Measurements from ENCODE around the gene NCKAP1. TPM values are rescaled to one million over a fixed set of nuclear protein-coding genes. Genes with fewer than 3 reads are reported as not detected.
"Not testable (repeated sequence)": the region's sequence is repeated elsewhere in the genome, so short reads cannot be mapped to it uniquely, and the experiment has no call there.

Gene NCKAP1
- total and polyA plus RNA-seq, 4 donors = 36.4 to 194 (median 73.1) TPM

GRCh38 chr2:182982941-182983340, 55.3 kb downstream of the NCKAP1 start:
- H3K27me3 ChIP-seq (ENCODE audit: control insufficient read depth in 3 of 3, insufficient read depth in 3 of 3, low read length in 2 of 3) = no peaks in the 10 kb centered on the region
- 54 to 66% methylated on average over 2 of the region's 2 CpGs for WGBS, 2 donors
- DNase-seq (no peak), ATAC-seq (ENCODE audit: insufficient read depth, low FRiP score) (no peak)
- no peaks in the 10 kb centered on the region for H3K4me1 ChIP-seq (ENCODE audit: control insufficient read depth in 5 of 5, insufficient read depth in 5 of 5, low read length in 5 of 5)
- H3K4me3 ChIP-seq = no peak overlapping the region
- H3K9ac ChIP-seq (ENCODE audit: insufficient read depth in 1 of 2, low read length in 2 of 2) = no peak overlapping the region
- no peak for TF ChIP-seq CTCF (IDR thresholded peaks at IDR 0.05; ENCODE audit: control extremely low read depth, extremely low read depth)
- no peak overlapping the region for H3K27ac ChIP-seq (ENCODE audit: low read depth in 1 of 2, low read length in 1 of 2)
- peaks cover 6 to 33% (median 8%) of the 10 kb centered on the region in 4 donors for H3K36me3 ChIP-seq (ENCODE audit: control insufficient read depth in 4 of 4, insufficient read depth in 4 of 4, low read length in 4 of 4)
- no peaks in the 10 kb centered on the region for H3K9me3 ChIP-seq (ENCODE audit: control insufficient read depth in 4 of 4, insufficient read depth in 3 of 4, low read length in 3 of 4)

- DNase-seq; H3K27me3 ChIP-seq (ENCODE audit: control insufficient read depth in 3 of 3, insufficient read depth in 3 of 3, low read length in 2 of 3); H3K9ac ChIP-seq (ENCODE audit: insufficient read depth in 1 of 2, low read length in 2 of 2); H3K4me3 ChIP-seq; H3K4me1 ChIP-seq (ENCODE audit: control insufficient read depth in 5 of 5, insufficient read depth in 5 of 5, low read length in 5 of 5); H3K27ac ChIP-seq (ENCODE audit: low read depth in 1 of 2, low read length in 1 of 2); H3K9me3 ChIP-seq (ENCODE audit: control insufficient read depth in 4 of 4, insufficient read depth in 3 of 4, low read length in 3 of 4); ATAC-seq (ENCODE audit: insufficient read depth, low FRiP score): not testable (repeated sequence)
- 86 to 89% methylated on average over 4 of the region's 4 CpGs for WGBS, 2 donors
- peaks cover 6 to 35% (median 11%) of the 10 kb centered on the region in 4 donors for H3K36me3 ChIP-seq (ENCODE audit: control insufficient read depth in 4 of 4, insufficient read depth in 4 of 4, low read length in 4 of 4)
Measured at GRCh38 chr2:182981475-182981874, 56.8 kb downstream of the NCKAP1 start.

- Histone ChIP-seq H3K27me3 (ENCODE audit: control insufficient read depth in 3 of 3, insufficient read depth in 3 of 3, low read length in 2 of 3) (no peaks in the 10 kb centered on the region), H3K9me3 (ENCODE audit: control insufficient read depth in 4 of 4, insufficient read depth in 3 of 4, low read length in 3 of 4) (no peaks in the 10 kb centered on the region), H3K4me3 (no peak overlapping the region), H3K27ac (ENCODE audit: low read depth in 1 of 2, low read length in 1 of 2) (no peak overlapping the region), H3K36me3 (ENCODE audit: control insufficient read depth in 4 of 4, insufficient read depth in 4 of 4, low read length in 4 of 4) (peaks cover 6 to 31% (median 11%) of the 10 kb centered on the region in 4 donors), H3K9ac (ENCODE audit: insufficient read depth in 1 of 2, low read length in 2 of 2) (no peak overlapping the region), H3K4me1 (ENCODE audit: control insufficient read depth in 5 of 5, insufficient read depth in 5 of 5, low read length in 5 of 5) (no peaks in the 10 kb centered on the region)
- DNase-seq (no peak), ATAC-seq (ENCODE audit: insufficient read depth, low FRiP score) (no peak)
- 97 to 99% methylated on average over 1 of the region's 1 CpG for WGBS, 2 donors
- TF ChIP-seq CTCF (IDR thresholded peaks at IDR 0.05; ENCODE audit: control extremely low read depth, extremely low read depth) = no peak
Measured at GRCh38 chr2:182980652-182981051, 57.6 kb downstream of the NCKAP1 start.

- Histone ChIP-seq H3K27me3 (ENCODE audit: control insufficient read depth in 3 of 3, insufficient read depth in 3 of 3, low read length in 2 of 3) (no peaks in the 10 kb centered on the region), H3K4me3 (no peak overlapping the region), H3K9ac (ENCODE audit: insufficient read depth in 1 of 2, low read length in 2 of 2) (no peak overlapping the region), H3K27ac (ENCODE audit: low read depth in 1 of 2, low read length in 1 of 2) (no peak overlapping the region), H3K4me1 (ENCODE audit: control insufficient read depth in 5 of 5, insufficient read depth in 5 of 5, low read length in 5 of 5) (no peaks in the 10 kb centered on the region), H3K36me3 (ENCODE audit: control insufficient read depth in 4 of 4, insufficient read depth in 4 of 4, low read length in 4 of 4) (peaks cover 5 to 31% (median 10%) of the 10 kb centered on the region in 4 donors), H3K9me3 (ENCODE audit: control insufficient read depth in 4 of 4, insufficient read depth in 3 of 4, low read length in 3 of 4) (no peaks in the 10 kb centered on the region)
- ATAC-seq (ENCODE audit: insufficient read depth, low FRiP score) = no peak
- DNase-seq = peak in 2 of 3 donors; percentile 57 to 67
- peak; percentile 14 for TF ChIP-seq CTCF (IDR thresholded peaks at IDR 0.05; ENCODE audit: control extremely low read depth, extremely low read depth)
Measured at GRCh38 chr2:182980115-182980514, 58.1 kb downstream of the NCKAP1 start.

Measured in lung (tissue), 12 donors.